OCI-LY7 (cell line): Measurements from ENCODE around the gene PAOX.
"Not testable (repeated sequence)": the region's sequence is repeated elsewhere in the genome, so short reads cannot be mapped to it uniquely, and the experiment has no call there.

Source experiments
- EZH2phosphoT487 ChIP-seq: fragments of 200-600 bp; sonication (generic); IDR thresholded peaks from 2 replicates; pipeline ENCODE4 v1.6.1; 2018; ENCODE audit warnings: low read depth, borderline replicate concordance, mild to moderate bottlenecking, mixed run types, antibody characterized with exemption, low read length, moderate library complexity, mixed read lengths
- TF ChIP-seq, protein P1 (sequence below): fragments of 200-600 bp; sonication (generic); conservative IDR thresholded peaks from 2 replicates; pipeline ENCODE4 v1.5.1; 2014; ENCODE audit warnings: mild to moderate bottlenecking, antibody characterized with exemption, low read length, moderate library complexity, mixed read lengths

DNA sequence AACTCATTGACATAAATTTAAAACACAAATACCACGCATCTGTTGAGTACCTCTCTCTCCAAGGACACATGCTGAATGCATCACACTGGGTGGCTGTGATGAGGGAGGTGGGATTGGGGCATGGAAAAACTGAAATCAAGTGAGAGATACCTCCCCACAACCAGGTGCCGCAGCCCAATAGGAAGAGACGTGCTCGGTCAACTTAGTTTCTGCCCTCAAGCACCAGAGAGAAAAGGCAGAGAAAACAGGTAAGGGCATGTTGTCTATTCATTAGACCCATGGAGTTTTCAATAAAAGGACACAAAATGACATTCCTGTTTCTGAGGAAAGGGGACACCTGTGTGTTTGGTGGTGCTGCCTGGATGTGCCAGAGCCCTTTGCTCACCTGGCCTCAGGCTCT is 50.5 kb downstream of the PAOX start:
- TF ChIP-seq, protein P1, sequence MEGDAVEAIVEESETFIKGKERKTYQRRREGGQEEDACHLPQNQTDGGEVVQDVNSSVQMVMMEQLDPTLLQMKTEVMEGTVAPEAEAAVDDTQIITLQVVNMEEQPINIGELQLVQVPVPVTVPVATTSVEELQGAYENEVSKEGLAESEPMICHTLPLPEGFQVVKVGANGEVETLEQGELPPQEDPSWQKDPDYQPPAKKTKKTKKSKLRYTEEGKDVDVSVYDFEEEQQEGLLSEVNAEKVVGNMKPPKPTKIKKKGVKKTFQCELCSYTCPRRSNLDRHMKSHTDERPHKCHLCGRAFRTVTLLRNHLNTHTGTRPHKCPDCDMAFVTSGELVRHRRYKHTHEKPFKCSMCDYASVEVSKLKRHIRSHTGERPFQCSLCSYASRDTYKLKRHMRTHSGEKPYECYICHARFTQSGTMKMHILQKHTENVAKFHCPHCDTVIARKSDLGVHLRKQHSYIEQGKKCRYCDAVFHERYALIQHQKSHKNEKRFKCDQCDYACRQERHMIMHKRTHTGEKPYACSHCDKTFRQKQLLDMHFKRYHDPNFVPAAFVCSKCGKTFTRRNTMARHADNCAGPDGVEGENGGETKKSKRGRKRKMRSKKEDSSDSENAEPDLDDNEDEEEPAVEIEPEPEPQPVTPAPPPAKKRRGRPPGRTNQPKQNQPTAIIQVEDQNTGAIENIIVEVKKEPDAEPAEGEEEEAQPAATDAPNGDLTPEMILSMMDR, result not testable (repeated sequence)
- not testable (repeated sequence) for TF ChIP-seq EZH2phosphoT487
